ENCODE measurements around the gene AFF3. TPM values are rescaled to one million over a fixed set of nuclear protein-coding genes. Genes with fewer than 3 reads are reported as not detected.

Gene AFF3
- total RNA-seq, 1 experiment from 2014 or later = 0.22 TPM

DNA sequence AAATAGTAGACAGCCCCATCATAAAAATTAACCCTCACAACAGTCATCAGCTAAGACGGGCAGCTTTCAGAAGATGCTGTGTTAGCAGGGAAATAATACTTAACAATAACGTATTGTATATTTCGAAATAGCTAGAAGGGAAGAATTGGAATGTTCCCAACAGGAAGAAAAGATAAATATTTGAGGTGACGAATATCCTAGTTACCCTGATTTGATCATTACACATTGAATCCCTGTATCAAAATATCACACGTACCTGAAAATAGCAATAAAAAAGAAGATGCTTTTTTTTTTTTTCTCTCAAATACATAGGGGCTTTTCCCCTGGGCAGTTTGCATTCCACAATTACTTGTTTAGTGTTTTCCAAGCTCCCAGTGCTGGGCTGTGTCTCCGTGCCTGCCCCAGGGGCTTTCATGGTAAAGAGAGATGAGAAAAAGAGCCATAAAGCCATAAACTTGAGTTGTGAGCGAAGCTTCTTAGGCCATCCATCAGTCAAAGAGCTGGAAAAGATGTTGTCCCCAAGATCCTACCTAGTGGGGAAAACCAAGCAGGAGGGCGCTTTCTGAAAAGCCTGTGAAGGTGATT is 469.5 kb downstream of the AFF3 start:
- Histone ChIP-seq H4K8ac (replicated peaks; ENCODE audit: insufficient read length, low read depth, low read length) (no peak overlapping the region), H2BK15ac (ENCODE audit: low read depth, low read length) (no peak overlapping the region), H3K4me1 (ENCODE audit: insufficient read depth, low read length) (no peaks in the 10 kb centered on the region), H3K4ac (ENCODE audit: low read depth, low read length) (no peak overlapping the region), H3K79me2 (ENCODE audit: insufficient read depth, low read length) (no peaks in the 10 kb centered on the region), H4K5ac (ENCODE audit: insufficient read length, low read depth, low read length) (no peak overlapping the region), H3K4me2 (ENCODE audit: insufficient read depth, insufficient read length, low read length) (no peak overlapping the region), H3K56ac (ENCODE audit: insufficient read length, low read depth, low read length) (no peak overlapping the region), H3K9ac (ENCODE audit: extremely low read depth, insufficient read length, low read length) (no peak overlapping the region), H3K27ac (ENCODE audit: insufficient read length, low read depth, low read length) (no peak overlapping the region), H4K20me1 (ENCODE audit: control insufficient read depth, insufficient read depth, insufficient read length) (no peaks in the 10 kb centered on the region), H2BK12ac (ENCODE audit: insufficient read length, low read depth, low read length) (no peak overlapping the region), H3K9me3 (ENCODE audit: control insufficient read depth, low read depth, low read length) (no peaks in the 10 kb centered on the region), H3K14ac (ENCODE audit: insufficient read depth, low read length) (no peak overlapping the region), H2BK5ac (ENCODE audit: insufficient read length, low read length) (no peak overlapping the region), H3K79me1 (ENCODE audit: insufficient read depth, low read depth, low read length, poor library complexity, severe bottlenecking) (no peaks in the 10 kb centered on the region), H4K91ac (ENCODE audit: insufficient read length, low read depth, low read length) (no peak overlapping the region), H2BK120ac (ENCODE audit: low read depth, low read length, poor library complexity, severe bottlenecking) (no peak overlapping the region), H2AFZ (ENCODE audit: low read length) (no peak overlapping the region), H3K18ac (ENCODE audit: insufficient read length, low read depth, low read length) (no peak overlapping the region), H2BK20ac (ENCODE audit: low read depth, low read length, poor library complexity, severe bottlenecking) (no peak overlapping the region), H3K23ac (ENCODE audit: insufficient read length, low read depth, low read length) (no peak overlapping the region), H3T11ph (ENCODE audit: low read length) (no peak overlapping the region), H3K27me3 (ENCODE audit: insufficient read depth, low read length) (no peaks in the 10 kb centered on the region), H2AK5ac (ENCODE audit: insufficient read length, low read length) (no peak overlapping the region), H3K23me2 (ENCODE audit: insufficient read length, low read depth, low read length, poor library complexity, severe bottlenecking) (no peaks in the 10 kb centered on the region)
- Mint-ChIP-seq H3K36me3 (ENCODE audit: insufficient read depth in 1 of 3, low read depth in 3 of 3) (peaks cover 0 to 4% (median 0%) of the 10 kb centered on the region in 3 experiments; a peak in 1 of 7 replicates), H3K27me3 (ENCODE audit: low read depth) (no peaks in the 10 kb centered on the region), H3K4me1 (peaks cover 8 to 13% of the 10 kb centered on the region in 2 experiments), H3K27ac (no peak overlapping the region), H3K9me3 (peaks cover 3 to 6% of the 10 kb centered on the region in 2 experiments; a peak in 3 of 5 replicates), H3K4me3 (no peak overlapping the region)
- TF ChIP-seq, protein P1, sequence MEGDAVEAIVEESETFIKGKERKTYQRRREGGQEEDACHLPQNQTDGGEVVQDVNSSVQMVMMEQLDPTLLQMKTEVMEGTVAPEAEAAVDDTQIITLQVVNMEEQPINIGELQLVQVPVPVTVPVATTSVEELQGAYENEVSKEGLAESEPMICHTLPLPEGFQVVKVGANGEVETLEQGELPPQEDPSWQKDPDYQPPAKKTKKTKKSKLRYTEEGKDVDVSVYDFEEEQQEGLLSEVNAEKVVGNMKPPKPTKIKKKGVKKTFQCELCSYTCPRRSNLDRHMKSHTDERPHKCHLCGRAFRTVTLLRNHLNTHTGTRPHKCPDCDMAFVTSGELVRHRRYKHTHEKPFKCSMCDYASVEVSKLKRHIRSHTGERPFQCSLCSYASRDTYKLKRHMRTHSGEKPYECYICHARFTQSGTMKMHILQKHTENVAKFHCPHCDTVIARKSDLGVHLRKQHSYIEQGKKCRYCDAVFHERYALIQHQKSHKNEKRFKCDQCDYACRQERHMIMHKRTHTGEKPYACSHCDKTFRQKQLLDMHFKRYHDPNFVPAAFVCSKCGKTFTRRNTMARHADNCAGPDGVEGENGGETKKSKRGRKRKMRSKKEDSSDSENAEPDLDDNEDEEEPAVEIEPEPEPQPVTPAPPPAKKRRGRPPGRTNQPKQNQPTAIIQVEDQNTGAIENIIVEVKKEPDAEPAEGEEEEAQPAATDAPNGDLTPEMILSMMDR (conservative IDR thresholded peaks at IDR 0.05) = no peak
- DNase-seq = no peak
- WGBS (ENCODE audit: extremely low coverage, insufficient read length, low lambda C conversion rate) = no CpG with 5 or more reads among the region's 8 CpGs
